DOHH2 (cell line): ENCODE results near the gene RGS13.
A peak's percentile ranks its signal among the peaks of the same experiment; 100 is the strongest.

Experiments
- H3F3A ChIP-seq: fragments of 200-600 bp; sonication (generic), shearing (Covaris generic); 2 replicates; pipeline ENCODE4 v1.6.0; 2016; ENCODE audit warnings: antibody characterized with exemption, mild to moderate bottlenecking; ENCODE audit not compliant: control insufficient read depth, insufficient read depth
- H3K27ac ChIP-seq: fragments of 200-600 bp; sonication (generic); 2 replicates; pipeline ENCODE4 v1.5.1; 2014; ENCODE audit warnings: low read depth, mild to moderate bottlenecking, low read length, moderate library complexity
- H3K27me3 ChIP-seq: fragments of 200-600 bp; sonication (generic); 2 replicates; pipeline ENCODE4 v1.6.1; 2014; ENCODE audit warnings: mild to moderate bottlenecking, low read length, mixed read lengths; ENCODE audit not compliant: control insufficient read depth
- H3K36me3 ChIP-seq: fragments of 200-600 bp; sonication (generic); 2 replicates; pipeline ENCODE4 v1.6.1; 2014; ENCODE audit warnings: mild to moderate bottlenecking, low read length, moderate library complexity, mixed read lengths; ENCODE audit not compliant: control insufficient read depth
- H3K4me1 ChIP-seq: fragments of 200-600 bp; sonication (generic); 2 replicates; pipeline ENCODE4 v1.6.1; 2014; ENCODE audit warnings: mild to moderate bottlenecking, low read length, mixed read lengths; ENCODE audit not compliant: control insufficient read depth
- H3K4me2 ChIP-seq: fragments of 200-600 bp; sonication (generic); 2 replicates; pipeline ENCODE4 v1.6.0; 2014; ENCODE audit warnings: mild to moderate bottlenecking, low read length, moderate library complexity
- H3K4me3 ChIP-seq: fragments of 200-600 bp; sonication (generic); 2 replicates; pipeline ENCODE4 v1.5.1; 2014; ENCODE audit warnings: mild to moderate bottlenecking, low read length, mixed read lengths
- H3K79me2 ChIP-seq: fragments of 200-600 bp; sonication (generic); 2 replicates; pipeline ENCODE4 v1.6.1; 2014; ENCODE audit warnings: mild to moderate bottlenecking, low read length, mixed read lengths; ENCODE audit not compliant: control insufficient read depth
- H3K9me2 ChIP-seq: fragments of 200-600 bp; sonication (generic); replicated peaks from 2 replicates; pipeline ENCODE4 v1.6.1; 2014; ENCODE audit warnings: mild to moderate bottlenecking, low read length, mixed read lengths; ENCODE audit not compliant: control insufficient read depth
- H3K9me3 ChIP-seq: fragments of 200-600 bp; sonication (generic); 2 replicates; pipeline ENCODE4 v1.6.1; 2014; ENCODE audit warnings: antibody characterized with exemption, low read length, mixed read lengths; ENCODE audit not compliant: control insufficient read depth, insufficient read depth
- H4K20me1 ChIP-seq: fragments of 200-600 bp; sonication (generic); 2 replicates; pipeline ENCODE4 v1.6.0; 2014; ENCODE audit warnings: low read depth, mild to moderate bottlenecking, antibody characterized with exemption, low read length, moderate library complexity; ENCODE audit not compliant: control insufficient read depth, insufficient read depth
- CTCF ChIP-seq: fragments of 200-600 bp; sonication (generic); IDR thresholded peaks from one replicate; pipeline ENCODE4 v1.5.1; 2014; ENCODE audit warnings: antibody characterized with exemption, mild to moderate bottlenecking, low read depth, low read length; ENCODE audit not compliant: poor library complexity, severe bottlenecking
- EZH2phosphoT487 ChIP-seq: fragments of 200-600 bp; sonication (generic); IDR thresholded peaks from 2 replicates; pipeline ENCODE4 v1.6.1; 2017; ENCODE audit warnings: borderline replicate concordance, mild to moderate bottlenecking, antibody characterized with exemption, low read length, moderate library complexity, mixed read lengths

The RGS13 gene

GRCh38 chr1:192632188-192632587, 3.8 kb upstream of the RGS13 start:
- Histone ChIP-seq H3F3A (peaks cover 36% of the 10 kb centered on the region), H3K27ac (peak overlapping the region; percentile 97), H3K9me3 (no peaks in the 10 kb centered on the region), H3K4me3 (peak overlapping the region; percentile 89), H3K79me2 (peaks cover 77% of the 10 kb centered on the region), H3K36me3 (peaks cover 15% of the 10 kb centered on the region), H3K9me2 (no peaks in the 10 kb centered on the region), H4K20me1 (no peaks in the 10 kb centered on the region), H3K4me1 (peaks cover 83% of the 10 kb centered on the region), H3K4me2 (peak overlapping the region; percentile 88), H3K27me3 (no peaks in the 10 kb centered on the region)
- TF ChIP-seq CTCF: no peak
- TF ChIP-seq EZH2phosphoT487: no peak

- Histone ChIP-seq H3K27ac (peak overlapping the region; percentile 97), H4K20me1 (no peaks in the 10 kb centered on the region), H3K27me3 (no peaks in the 10 kb centered on the region), H3K9me3 (no peaks in the 10 kb centered on the region), H3K79me2 (peaks cover 80% of the 10 kb centered on the region), H3K36me3 (peaks cover 22% of the 10 kb centered on the region), H3K4me3 (peak overlapping the region; percentile 89), H3F3A (peaks cover 40% of the 10 kb centered on the region), H3K4me1 (peaks cover 78% of the 10 kb centered on the region), H3K9me2 (no peaks in the 10 kb centered on the region), H3K4me2 (peak overlapping the region; percentile 88)
- TF ChIP-seq CTCF (no peak), EZH2phosphoT487 (no peak)
Observed at GRCh38 chr1:192632641-192633532, 3.1 kb upstream of the RGS13 start.

GRCh38 chr1:192633533-192634253, 2.3 kb upstream of the RGS13 start:
- Histone ChIP-seq H3K27me3 (no peaks in the 10 kb centered on the region), H3K36me3 (peaks cover 30% of the 10 kb centered on the region), H3K9me2 (no peaks in the 10 kb centered on the region), H3K79me2 (peaks cover 81% of the 10 kb centered on the region), H4K20me1 (no peaks in the 10 kb centered on the region), H3K4me1 (peaks cover 75% of the 10 kb centered on the region), H3F3A (peaks cover 48% of the 10 kb centered on the region), H3K4me3 (peak overlapping the region; percentile 89), H3K27ac (peak overlapping the region; percentile 97), H3K9me3 (no peaks in the 10 kb centered on the region), H3K4me2 (peak overlapping the region; percentile 88)
- TF ChIP-seq EZH2phosphoT487: no peak
- no peak for TF ChIP-seq CTCF
